ENCODE results near the gene DLK1.

The DLK1 gene

GRCh38 chr14:100781952-100782351 lies 55.3 kb downstream of the DLK1 start:
- in situ Hi-C loops (cut with MboI; ENCODE audit: low pct_unique_long_range_greater_than_20kb, low sequenced_read_pairs, unreplicated experiment), result no loop called here
- DNase-seq (ENCODE audit: low spot score), result no peak
- TF ChIP-seq CTCF (IDR thresholded peaks at IDR 0.05; ENCODE audit: extremely low read depth, insufficient read depth, missing control alignments), result no peak

GRCh38 chr14:100782516-100783320 lies 56.0 kb downstream of the DLK1 start:
- TF ChIP-seq CTCF (IDR thresholded peaks at IDR 0.05; ENCODE audit: extremely low read depth, insufficient read depth, missing control alignments), result no peak
- in situ Hi-C loops (cut with MboI; ENCODE audit: low pct_unique_long_range_greater_than_20kb, low sequenced_read_pairs, unreplicated experiment), result no loop called here
- no peak for DNase-seq (ENCODE audit: low spot score)

- in situ Hi-C loops (cut with MboI; ENCODE audit: low pct_unique_long_range_greater_than_20kb, low sequenced_read_pairs, unreplicated experiment), result no loop called here
- TF ChIP-seq CTCF (IDR thresholded peaks at IDR 0.05; ENCODE audit: extremely low read depth, insufficient read depth, missing control alignments), result no peak
- DNase-seq (ENCODE audit: low spot score), result no peak
Observed at GRCh38 chr14:100783630-100784370, 57.1 kb downstream of the DLK1 start.

GRCh38 chr14:100784523-100785337 lies 58.0 kb downstream of the DLK1 start:
- TF ChIP-seq CTCF (IDR thresholded peaks at IDR 0.05; ENCODE audit: extremely low read depth, insufficient read depth, missing control alignments), result no peak
- no peak for DNase-seq (ENCODE audit: low spot score)
- in situ Hi-C loops (cut with MboI; ENCODE audit: low pct_unique_long_range_greater_than_20kb, low sequenced_read_pairs, unreplicated experiment), result no loop called here

GRCh38 chr14:100785338-100785615 lies 58.6 kb downstream of the DLK1 start:
- TF ChIP-seq CTCF (IDR thresholded peaks at IDR 0.05; ENCODE audit: extremely low read depth, insufficient read depth, missing control alignments), result no peak
- in situ Hi-C loops (cut with MboI; ENCODE audit: low pct_unique_long_range_greater_than_20kb, low sequenced_read_pairs, unreplicated experiment), result no loop called here
- DNase-seq (ENCODE audit: low spot score), result no peak

GRCh38 chr14:100785626-100786025 lies 58.9 kb downstream of the DLK1 start:
- TF ChIP-seq CTCF (IDR thresholded peaks at IDR 0.05; ENCODE audit: extremely low read depth, insufficient read depth, missing control alignments), result no peak
- in situ Hi-C loops (cut with MboI; ENCODE audit: low pct_unique_long_range_greater_than_20kb, low sequenced_read_pairs, unreplicated experiment), result no loop called here
- no peak for DNase-seq (ENCODE audit: low spot score)

Data from GM13977 (cell line).